Kidney tubule cell (primary cell): Measurements from ENCODE around the gene BROX.
"Not testable (repeated sequence)": the region's sequence is repeated elsewhere in the genome, so short reads cannot be mapped to it uniquely, and the experiment has no call there.

ENCODE experiments used
- DNase-seq: peaks from one replicate; pipeline ENCODE4 v3.0.0-alpha.2; 2018; ENCODE audit warnings: low spot score

BROX gene, protein sequence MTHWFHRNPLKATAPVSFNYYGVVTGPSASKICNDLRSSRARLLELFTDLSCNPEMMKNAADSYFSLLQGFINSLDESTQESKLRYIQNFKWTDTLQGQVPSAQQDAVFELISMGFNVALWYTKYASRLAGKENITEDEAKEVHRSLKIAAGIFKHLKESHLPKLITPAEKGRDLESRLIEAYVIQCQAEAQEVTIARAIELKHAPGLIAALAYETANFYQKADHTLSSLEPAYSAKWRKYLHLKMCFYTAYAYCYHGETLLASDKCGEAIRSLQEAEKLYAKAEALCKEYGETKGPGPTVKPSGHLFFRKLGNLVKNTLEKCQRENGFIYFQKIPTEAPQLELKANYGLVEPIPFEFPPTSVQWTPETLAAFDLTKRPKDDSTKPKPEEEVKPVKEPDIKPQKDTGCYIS

GRCh38 chr1:222712253-222713090 is at the start of gene BROX, which contains the start of gene AIDA:
Gene BROX (plus strand): TSS chr1:222712564. CDS start chr1:222715700, 3,136 bp downstream.
Gene AIDA (minus strand): TSS chr1:222712491. CDS start chr1:222712317, 174 bp downstream.
- peak; percentile 89 for DNase-seq

- no peak for DNase-seq
Measured at GRCh38 chr1:222663431-222663934, 48.9 kb upstream of the BROX start.

GRCh38 chr1:222665964-222666363 is 46.4 kb upstream of the BROX start:
- DNase-seq: no peak

- DNase-seq: not testable (repeated sequence)
Measured at GRCh38 chr1:222668184-222668583, 44.2 kb upstream of the BROX start.

DNA sequence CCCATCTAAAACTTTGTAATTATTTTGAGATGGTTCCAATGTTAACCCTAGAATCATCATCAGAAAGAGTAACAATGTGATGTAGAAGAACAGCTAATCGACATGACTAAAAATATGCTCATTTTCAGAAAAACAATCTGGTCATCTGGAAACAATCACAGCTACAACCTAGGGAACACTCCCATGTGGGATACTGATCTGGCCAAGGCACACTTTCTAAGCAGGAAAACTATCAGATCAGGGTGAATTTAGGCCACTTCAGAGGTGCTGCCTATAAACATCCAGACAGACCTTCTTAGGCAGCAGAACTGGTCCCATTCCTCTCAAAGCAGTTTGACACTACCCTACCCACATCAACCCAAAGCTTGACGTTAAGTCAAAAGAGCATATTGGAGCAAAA is 43.3 kb upstream of the BROX start:
- DNase-seq: not testable (repeated sequence)

GRCh38 chr1:222670110-222670509 is 42.3 kb upstream of the BROX start:
- DNase-seq: no peak

GRCh38 chr1:222680080-222680479 is 32.3 kb upstream of the BROX start:
- DNase-seq: no peak

- no peak for DNase-seq
Measured at GRCh38 chr1:222691016-222691415, 21.3 kb upstream of the BROX start.

DNA sequence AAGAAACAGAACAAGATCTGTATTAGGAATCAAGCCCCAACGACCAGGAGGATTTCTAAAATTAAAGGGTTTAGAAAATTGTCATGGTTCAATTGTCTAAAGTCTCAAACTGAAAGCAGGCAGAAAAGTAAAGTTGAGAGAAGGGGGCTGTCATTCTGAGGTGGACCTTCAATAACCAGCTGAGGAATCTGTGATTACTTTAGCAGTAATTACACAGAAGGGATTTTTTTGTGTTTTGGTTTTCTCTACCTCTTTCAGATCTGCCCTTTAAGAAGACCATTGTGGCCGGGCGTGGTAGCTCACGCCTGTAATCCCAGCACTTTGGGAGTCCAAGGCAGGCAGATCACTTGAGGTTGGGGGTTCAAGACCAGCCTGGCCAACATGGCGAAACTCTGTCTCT is 17.4 kb upstream of the BROX start:
- no peak for DNase-seq

DNA sequence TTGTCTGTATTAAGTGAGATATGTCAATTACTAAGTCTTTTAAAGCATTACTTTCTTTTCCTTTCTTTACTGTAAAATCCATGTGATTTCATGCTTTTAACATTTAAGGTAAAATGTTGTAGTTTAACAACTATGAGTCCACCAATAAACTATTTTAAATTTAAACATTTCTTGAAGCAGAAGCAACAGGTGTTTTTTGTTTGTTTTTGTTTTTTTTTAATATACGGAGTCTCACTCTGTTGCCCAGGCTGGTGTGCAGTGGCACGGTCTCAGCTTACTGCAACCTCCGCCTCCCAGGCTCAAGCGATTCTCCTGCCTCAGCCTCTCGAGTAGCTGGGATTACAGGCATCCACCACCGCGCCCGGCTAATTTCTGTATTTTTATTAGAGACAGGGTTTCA is 15.6 kb upstream of the BROX start:
- no peak for DNase-seq

DNA sequence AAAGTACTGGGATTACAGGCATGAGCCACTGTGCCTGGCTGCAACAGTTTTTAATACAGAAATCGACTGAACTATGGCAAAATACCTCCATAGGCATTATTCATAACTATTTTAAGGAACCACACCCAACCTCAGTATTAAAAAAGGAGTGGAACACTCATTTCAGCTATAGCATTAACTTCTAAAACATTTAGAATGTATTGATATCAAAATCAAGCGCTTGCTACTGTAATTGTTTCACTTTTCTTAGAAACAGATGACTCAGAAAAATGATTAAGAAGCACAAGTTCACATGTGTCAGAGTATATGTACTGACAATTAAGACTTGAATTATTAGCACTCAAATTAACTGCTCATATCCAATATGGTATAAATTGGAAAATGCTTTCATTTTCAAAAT is 15.2 kb upstream of the BROX start:
- no peak for DNase-seq

DNA sequence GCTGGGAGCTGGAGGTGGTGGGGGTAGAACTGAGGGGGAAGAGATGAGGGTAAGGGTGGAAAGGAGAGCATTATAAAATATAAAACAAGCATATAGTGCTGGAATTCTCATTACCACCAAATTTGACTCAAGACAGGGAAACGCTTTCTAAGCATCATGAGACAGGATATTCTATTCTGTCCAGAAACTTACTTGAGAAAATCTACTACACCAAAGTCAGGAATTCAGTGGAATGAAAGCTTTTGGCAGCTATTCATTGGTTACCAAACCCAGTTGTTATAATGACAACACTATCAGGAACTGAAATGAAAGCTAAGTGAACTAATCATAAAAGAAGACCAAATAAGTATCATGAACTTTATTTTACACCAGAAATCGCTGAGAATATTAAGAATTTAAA is 14.5 kb upstream of the BROX start:
- no peak for DNase-seq

GRCh38 chr1:222702210-222702609 is 10.2 kb upstream of the BROX start:
- DNase-seq: no peak

DNA sequence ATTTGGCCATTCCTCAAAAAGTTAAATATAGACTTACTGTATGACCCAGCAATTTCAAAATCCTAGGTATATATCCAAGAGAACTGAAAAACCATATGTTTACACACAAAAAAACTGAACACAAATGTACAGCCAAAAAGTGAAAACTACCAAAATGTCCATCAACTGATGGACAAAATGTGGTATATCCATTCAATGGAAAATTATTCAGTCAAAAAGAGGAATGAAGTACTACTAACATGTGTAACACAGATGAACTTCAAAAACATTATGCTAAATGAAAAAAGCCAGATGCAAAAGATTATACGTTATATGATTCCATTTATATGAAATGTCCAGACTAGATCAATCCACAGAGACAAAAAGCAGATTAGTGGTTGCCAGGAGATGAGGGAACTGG is 8.1 kb upstream of the BROX start:
- no peak for DNase-seq

DNA sequence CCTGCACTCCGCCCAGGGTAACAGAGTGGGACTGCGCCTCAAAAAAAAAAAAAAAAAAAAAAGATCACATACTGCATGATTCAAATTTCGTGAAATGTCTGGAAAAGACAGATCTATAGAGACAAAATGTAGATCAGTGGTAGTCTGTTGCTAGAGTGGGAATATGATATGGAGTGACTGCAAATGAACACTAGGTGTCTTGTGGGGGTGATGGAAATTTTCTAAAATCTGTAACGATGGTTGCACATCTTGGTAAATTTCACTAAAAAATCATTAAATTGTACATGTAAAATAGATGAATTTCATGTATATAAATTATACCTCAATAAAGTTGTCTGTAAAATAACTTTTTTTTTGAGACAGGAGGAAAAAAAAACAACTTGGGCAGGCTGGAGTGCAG is 5.5 kb upstream of the BROX start:
- no peak for DNase-seq

GRCh38 chr1:222709700-222710153 is 2.6 kb upstream of the BROX start:
- no peak for DNase-seq

DNA sequence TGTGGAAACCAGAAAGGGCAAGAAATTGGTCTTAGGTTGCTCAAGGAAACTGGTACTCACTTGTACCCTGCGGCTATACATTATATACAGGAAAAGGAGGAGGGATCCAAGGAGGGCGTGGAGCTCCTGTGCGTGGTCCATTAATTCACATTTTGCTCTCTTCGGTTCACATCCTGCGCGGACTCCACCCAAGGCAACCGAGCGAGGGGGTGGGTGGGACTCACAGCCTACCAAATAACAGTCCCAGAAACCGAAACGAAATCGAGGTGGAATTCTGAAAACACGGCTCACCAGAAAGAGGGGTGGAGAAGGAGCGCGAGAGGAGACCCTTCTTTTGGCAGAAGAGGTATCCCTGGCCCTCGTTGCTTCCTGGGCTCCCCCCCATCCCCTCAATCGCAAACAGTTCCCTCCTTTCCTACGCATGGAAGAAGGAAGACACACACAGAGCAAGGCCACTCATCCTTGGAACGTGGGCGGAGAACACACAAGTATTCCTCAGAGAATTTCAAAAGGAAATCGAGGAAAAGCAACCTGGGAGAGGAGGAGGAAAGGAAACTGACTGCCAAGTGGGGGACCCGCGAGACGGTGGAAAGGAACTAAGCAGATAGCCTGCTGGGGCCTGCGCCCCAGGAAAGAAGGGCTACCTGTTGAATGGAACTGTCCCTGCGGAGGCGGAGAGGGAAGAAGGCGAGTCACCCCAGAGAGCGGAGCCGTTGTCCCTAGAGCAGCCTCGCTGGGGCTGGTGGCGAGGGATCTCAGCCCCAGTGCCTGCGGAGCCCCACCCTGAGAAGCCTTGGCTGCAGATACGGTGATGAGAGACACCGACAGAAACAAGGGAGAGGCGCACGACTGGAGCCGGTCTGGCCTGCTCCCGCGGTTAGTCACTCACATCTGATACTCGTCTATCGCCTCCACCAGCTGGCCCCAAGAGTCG is 778 bp upstream of the BROX start:
- peak; percentile 72 for DNase-seq

DNA sequence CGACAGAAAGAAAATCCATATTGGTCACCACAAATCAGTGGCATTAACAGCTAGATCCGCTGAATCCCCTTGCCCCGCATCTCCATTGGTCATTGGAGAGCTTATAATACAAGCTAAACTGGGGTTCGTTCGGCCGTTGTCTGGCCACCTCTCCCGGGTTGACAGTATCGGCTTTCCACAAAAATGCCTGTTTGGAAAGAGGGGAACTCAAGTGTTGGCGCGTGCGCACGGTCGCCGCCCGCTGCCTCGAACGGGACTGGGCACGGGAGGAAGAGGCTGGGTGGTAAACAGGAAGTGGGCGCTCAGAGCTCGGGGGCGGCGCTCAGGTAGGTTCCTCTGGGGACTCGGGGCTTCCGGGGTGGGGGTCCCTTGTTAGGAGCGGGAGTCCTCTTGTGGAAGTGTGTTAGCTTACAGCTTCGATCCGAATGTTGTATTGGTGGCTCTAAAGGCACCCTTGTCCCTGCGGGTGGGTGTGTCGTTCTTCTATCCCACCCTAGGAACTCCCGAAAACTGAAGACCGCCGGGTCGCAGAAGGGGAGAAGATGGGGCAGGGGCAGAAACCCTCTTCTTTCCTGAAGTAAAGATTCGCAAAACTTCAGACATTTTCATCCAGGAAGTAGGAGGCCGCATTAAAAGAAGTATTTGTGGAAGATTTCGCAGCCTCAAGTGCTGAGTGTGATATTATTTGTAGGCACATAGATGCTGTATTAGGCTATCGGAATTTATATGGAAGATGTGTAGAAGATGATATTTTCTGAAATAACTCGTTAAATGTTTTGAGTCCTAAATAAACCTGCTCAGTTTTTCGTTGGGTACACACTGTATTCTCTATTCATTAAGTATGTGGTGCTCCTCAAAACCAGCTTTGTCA is 962 bp downstream of the BROX start:
- peak; percentile 96 for DNase-seq

DNA sequence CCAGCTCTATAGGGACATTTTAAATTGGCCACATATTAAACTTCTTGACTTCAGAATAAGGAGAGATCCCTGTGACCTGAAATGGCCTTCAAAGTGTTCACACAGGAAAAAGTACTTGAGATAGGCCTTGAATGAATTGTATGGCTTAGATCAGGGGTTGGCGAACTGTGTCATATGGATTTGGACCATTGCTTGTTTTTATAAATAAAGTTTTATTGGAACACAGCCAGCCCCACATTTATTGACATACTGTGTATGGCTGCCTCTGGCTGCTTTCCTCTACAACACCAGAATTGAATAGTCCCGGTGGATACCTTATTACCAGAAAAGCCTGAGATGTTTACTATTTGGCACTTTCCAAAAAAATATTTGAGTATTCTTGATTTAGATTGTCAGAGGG is 4.0 kb downstream of the BROX start:
- no peak for DNase-seq

- DNase-seq: no peak
Measured at GRCh38 chr1:222728746-222729145, 16.4 kb downstream of the BROX start.

DNA sequence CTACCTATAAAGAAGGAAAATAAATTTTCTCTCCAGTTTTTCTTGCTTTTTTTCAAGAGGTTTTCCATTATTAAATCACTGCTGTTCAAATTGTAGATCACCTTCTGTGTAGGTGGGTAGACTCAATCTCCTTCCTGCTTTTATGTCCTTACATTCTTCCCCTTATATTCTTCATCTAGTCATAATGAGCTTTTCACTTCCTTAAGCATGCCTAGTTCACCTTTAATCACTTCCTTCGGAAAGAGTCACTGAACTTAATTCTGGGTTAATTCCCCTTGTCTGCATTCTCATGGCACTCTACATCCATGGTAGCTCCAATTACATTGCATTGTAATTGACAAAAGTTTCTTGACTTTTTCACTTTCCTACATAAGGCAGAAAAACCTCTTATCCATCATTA is 18.5 kb downstream of the BROX start:
- DNase-seq: no peak
